ENCODE results near the gene FARS2. TPM values are rescaled to one million over a fixed set of nuclear protein-coding genes. Genes with fewer than 3 reads are reported as not detected.

The FARS2 gene
- total RNA-seq, 1 donor from 2014 or later: 11.6 TPM

- no peak for DNase-seq (ENCODE audit: extremely low read depth, low read depth, low spot score)
These were observed 344.6 kb downstream of the FARS2 start for GRCh38 chr6:5605937-5606336.

GRCh38 chr6:5606546-5606945 lies 345.2 kb downstream of the FARS2 start:
- no peak for DNase-seq (ENCODE audit: extremely low read depth, low read depth, low spot score)

- DNase-seq (ENCODE audit: extremely low read depth, low read depth, low spot score): no peak
These were observed 349.3 kb downstream of the FARS2 start for GRCh38 chr6:5610640-5611039.

- no peak for DNase-seq (ENCODE audit: extremely low read depth, low read depth, low spot score)
These were observed 355.9 kb downstream of the FARS2 start for GRCh38 chr6:5617179-5617578.

GRCh38 chr6:5619249-5619648 lies 357.9 kb downstream of the FARS2 start:
- no peak for DNase-seq (ENCODE audit: extremely low read depth, low read depth, low spot score)

GRCh38 chr6:5622276-5623005 lies 361.1 kb downstream of the FARS2 start:
- DNase-seq (ENCODE audit: extremely low read depth, low read depth, low spot score): no peak

GRCh38 chr6:5623769-5624168 lies 362.5 kb downstream of the FARS2 start:
- no peak for DNase-seq (ENCODE audit: extremely low read depth, low read depth, low spot score)

- no peak for DNase-seq (ENCODE audit: extremely low read depth, low read depth, low spot score)
These were observed 362.9 kb downstream of the FARS2 start for GRCh38 chr6:5624256-5624655.

GRCh38 chr6:5626727-5627426 lies 365.6 kb downstream of the FARS2 start:
- DNase-seq (ENCODE audit: extremely low read depth, low read depth, low spot score): no peak

GRCh38 chr6:5630636-5631035 lies 369.3 kb downstream of the FARS2 start:
- DNase-seq (ENCODE audit: extremely low read depth, low read depth, low spot score): no peak

- no peak for DNase-seq (ENCODE audit: extremely low read depth, low read depth, low spot score)
These were observed 371.1 kb downstream of the FARS2 start for GRCh38 chr6:5632348-5632935.

GRCh38 chr6:5634525-5634924 lies 373.2 kb downstream of the FARS2 start:
- no peak for DNase-seq (ENCODE audit: extremely low read depth, low read depth, low spot score)

GRCh38 chr6:5636210-5637030 lies 375.1 kb downstream of the FARS2 start:
- DNase-seq (ENCODE audit: extremely low read depth, low read depth, low spot score): no peak

GRCh38 chr6:5637714-5638113 lies 376.4 kb downstream of the FARS2 start:
- DNase-seq (ENCODE audit: extremely low read depth, low read depth, low spot score): no peak

- no peak for DNase-seq (ENCODE audit: extremely low read depth, low read depth, low spot score)
These were observed 377.4 kb downstream of the FARS2 start for GRCh38 chr6:5638666-5639065.

- DNase-seq (ENCODE audit: extremely low read depth, low read depth, low spot score): no peak
These were observed 377.9 kb downstream of the FARS2 start for GRCh38 chr6:5639193-5639592.

GRCh38 chr6:5640614-5641013 lies 379.3 kb downstream of the FARS2 start:
- no peak for DNase-seq (ENCODE audit: extremely low read depth, low read depth, low spot score)

GRCh38 chr6:5644523-5645185 lies 383.3 kb downstream of the FARS2 start:
- no peak for DNase-seq (ENCODE audit: extremely low read depth, low read depth, low spot score)

- no peak for DNase-seq (ENCODE audit: extremely low read depth, low read depth, low spot score)
These were observed 384.3 kb downstream of the FARS2 start for GRCh38 chr6:5645328-5646290.
